Activated T-cell treated with anti-CD3 and anti-CD28 coated beads, Interleukin-2, amount 50 U/mL, for 72 hours (primary cell): ENCODE data around the gene MUSTN1. TPM values are rescaled to one million over a fixed set of nuclear protein-coding genes. Genes with fewer than 3 reads are reported as not detected.
A peak's percentile ranks its signal among the peaks of the same experiment; 100 is the strongest.

ENCODE experiments used
- ATAC-seq, 2 donors: fragments of 150-1000 bp; cut with Tn5 transposase; replicated peaks in 1 of 2; 2 replicates each; pipeline ENCODE4 v1.10.0; 2021; ENCODE audit warnings: moderate library complexity in 2 of 2, mild to moderate bottlenecking in 1 of 2
- DNase-seq, 2 donors: peaks; one replicate each; pipeline ENCODE4 v3.0.0; 2021 to 2022; ENCODE audit warnings: mixed read lengths in 1 of 2
- H3K27ac Mint-ChIP-seq: one replicate; pipeline ENCODE4 v1.8.0; 2022; ENCODE audit warnings: mild to moderate bottlenecking, moderate library complexity, mixed read lengths
- H3K27me3 Mint-ChIP-seq: one replicate; pipeline ENCODE4 v1.8.0; 2022; ENCODE audit warnings: low read depth, mixed read lengths
- H3K36me3 Mint-ChIP-seq, 2 donors: one replicate each; pipeline ENCODE4 v1.8.0; 2022; ENCODE audit warnings: mixed read lengths in 2 of 2, mild to moderate bottlenecking in 1 of 2; ENCODE audit not compliant: insufficient read depth in 2 of 2
- H3K4me1 Mint-ChIP-seq: one replicate; pipeline ENCODE4 v1.8.0; 2022; ENCODE audit warnings: low read depth, mixed read lengths
- H3K4me3 Mint-ChIP-seq, 2 donors: one replicate each; pipeline ENCODE4 v1.8.0; 2022; ENCODE audit warnings: mild to moderate bottlenecking in 2 of 2, mixed read lengths in 2 of 2, moderate library complexity in 2 of 2
- H3K9me3 Mint-ChIP-seq, 2 donors: one replicate each; pipeline ENCODE4 v1.8.0; 2022; ENCODE audit warnings: mixed read lengths in 2 of 2
- total RNA-seq, 2 donors: library from RNA; stranded (reverse); gene quantifications; one replicate each; pipeline ENCODE4 v1.2.3, GENCODE V29; 2022

Gene MUSTN1
- total RNA-seq, 2 donors from 2014 or later = 1.3 TPM

DNA sequence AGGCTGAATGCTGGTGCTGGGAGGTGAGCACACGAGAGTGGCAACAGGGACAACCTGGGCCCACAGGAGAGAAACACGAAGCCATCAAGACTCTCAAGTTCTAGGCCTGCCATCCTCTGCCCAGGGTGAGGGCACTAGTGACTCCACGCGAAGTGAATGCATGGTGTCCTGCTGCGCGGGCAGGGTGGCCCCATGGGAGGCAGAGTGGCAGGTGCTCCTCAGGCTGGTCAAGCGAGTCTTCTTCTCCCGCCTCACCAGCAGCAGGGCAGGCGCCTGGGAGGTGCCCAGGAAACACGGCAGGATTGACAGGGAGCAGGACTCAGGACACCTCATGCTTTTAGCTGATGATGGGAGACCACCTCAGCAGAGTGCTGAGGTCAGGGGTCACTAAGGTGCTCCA is 35.7 kb upstream of the MUSTN1 start:
- Mint-ChIP-seq H3K27ac (no peak overlapping the region), H3K4me1 (peaks cover 36% of the 10 kb centered on the region), H3K9me3 (peaks cover 3 to 4% of the 10 kb centered on the region in 2 donors), H3K27me3 (no peaks in the 10 kb centered on the region), H3K36me3 (peaks cover 3 to 9% of the 10 kb centered on the region in 2 donors), H3K4me3 (no peak overlapping the region)
- ATAC-seq = no peak
- no peak for DNase-seq

DNA sequence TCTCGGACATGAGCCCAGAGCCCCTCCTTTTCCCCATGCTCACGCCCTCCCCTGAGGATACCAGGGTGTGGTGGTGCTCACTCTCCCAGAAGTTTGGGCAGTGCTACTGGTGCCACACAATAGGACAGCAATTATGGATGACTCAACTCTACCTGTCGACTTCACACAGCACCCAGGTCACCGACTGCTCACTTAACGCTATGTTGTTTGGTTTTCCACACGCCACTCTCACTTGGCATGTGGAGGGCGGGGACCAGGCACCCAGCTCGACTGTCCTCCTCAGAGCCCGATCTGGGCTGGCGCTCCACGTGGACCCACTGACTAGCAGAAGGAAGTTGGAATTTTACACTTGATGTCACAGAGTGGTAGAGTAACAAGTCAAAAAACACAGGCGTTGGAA is 31.6 kb upstream of the MUSTN1 start:
- Mint-ChIP-seq H3K4me3 (no peak overlapping the region), H3K27ac (no peak overlapping the region), H3K27me3 (no peaks in the 10 kb centered on the region), H3K36me3 (peaks cover 7 to 17% of the 10 kb centered on the region in 2 donors), H3K9me3 (peaks cover 3 to 9% of the 10 kb centered on the region in 2 donors), H3K4me1 (peaks cover 7% of the 10 kb centered on the region)
- ATAC-seq (no peak), DNase-seq (no peak)

- no peak for ATAC-seq
- H3K9me3 Mint-ChIP-seq = peaks cover 3 to 9% of the 10 kb centered on the region in 2 donors
- peaks cover 7 to 17% of the 10 kb centered on the region in 2 donors for H3K36me3 Mint-ChIP-seq
- peaks cover 3% of the 10 kb centered on the region for H3K4me1 Mint-ChIP-seq
- no peak overlapping the region for H3K4me3 Mint-ChIP-seq
- no peak overlapping the region for H3K27ac Mint-ChIP-seq
- no peak for DNase-seq
- H3K27me3 Mint-ChIP-seq = no peaks in the 10 kb centered on the region
Measured at GRCh38 chr3:52865994-52866393, 31.2 kb upstream of the MUSTN1 start.

DNA sequence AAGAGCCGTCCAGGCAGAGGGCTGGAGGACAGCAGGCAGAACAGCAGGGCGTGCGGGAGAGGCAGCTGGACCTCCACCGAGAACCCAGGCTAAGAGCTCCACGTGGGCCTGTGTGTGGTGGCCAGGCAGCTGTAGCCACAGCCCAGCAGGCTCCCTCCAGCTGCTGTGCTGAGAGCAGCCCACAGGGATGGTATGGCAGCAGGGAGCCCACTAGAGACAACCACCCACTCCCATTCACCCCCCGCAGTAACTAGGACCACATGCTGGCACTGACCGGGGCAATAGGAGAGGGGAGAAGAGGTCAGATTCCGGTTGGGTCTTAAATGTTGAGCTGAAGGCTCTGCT is 25.6 kb upstream of the MUSTN1 start:
- Mint-ChIP-seq H3K9me3 (peaks cover 0 to 5% of the 10 kb centered on the region in 2 donors), H3K27me3 (no peaks in the 10 kb centered on the region), H3K4me3 (no peak overlapping the region), H3K4me1 (no peaks in the 10 kb centered on the region), H3K36me3 (peaks cover 3 to 11% of the 10 kb centered on the region in 2 donors), H3K27ac (no peak overlapping the region)
- DNase-seq = no peak
- ATAC-seq = no peak

DNA sequence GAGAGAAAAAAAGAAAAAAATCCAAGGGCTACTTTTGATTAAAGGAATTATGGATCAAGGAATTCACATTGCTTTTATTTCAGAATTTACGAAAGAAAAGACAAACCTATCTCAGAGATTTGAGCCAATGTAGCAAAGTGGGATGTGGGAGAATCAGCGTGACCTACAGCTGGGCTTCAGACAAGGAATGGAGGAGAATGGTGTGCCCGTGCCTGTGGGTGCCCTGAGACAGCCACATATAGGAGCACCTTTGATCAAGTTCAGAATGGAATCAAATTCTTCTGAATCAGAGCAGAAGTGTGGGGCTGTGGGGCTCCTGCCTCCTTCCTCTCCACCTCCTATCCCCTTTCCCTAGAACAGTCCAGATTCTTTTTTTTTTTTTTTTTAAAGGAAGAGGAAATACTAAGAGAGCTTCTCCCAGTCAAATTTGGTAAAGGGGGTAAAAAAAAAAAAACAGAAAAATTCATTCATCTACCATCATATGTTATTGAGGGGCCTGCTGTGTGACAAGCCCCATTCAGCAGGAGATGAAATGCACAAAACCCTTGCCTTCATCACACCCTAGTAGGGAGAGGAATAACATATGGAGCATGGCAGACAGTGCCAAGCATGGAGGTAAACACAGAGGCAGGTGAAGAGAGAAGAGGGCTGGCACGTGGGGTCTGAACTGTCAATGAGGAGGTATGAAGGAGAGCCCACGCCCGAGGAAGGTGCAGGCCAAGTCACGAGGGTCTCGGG is 25.0 kb upstream of the MUSTN1 start:
- Mint-ChIP-seq H3K4me1 (no peaks in the 10 kb centered on the region), H3K9me3 (peaks cover 0 to 2% of the 10 kb centered on the region in 2 donors), H3K27me3 (no peaks in the 10 kb centered on the region), H3K27ac (no peak overlapping the region), H3K36me3 (peaks cover 3 to 11% of the 10 kb centered on the region in 2 donors), H3K4me3 (no peak overlapping the region)
- DNase-seq (no peak), ATAC-seq (no peak)

GRCh38 chr3:52857864-52858263 is 23.0 kb upstream of the MUSTN1 start:
- ATAC-seq = no peak
- Mint-ChIP-seq H3K9me3 (peaks cover 0 to 2% of the 10 kb centered on the region in 2 donors), H3K4me1 (no peaks in the 10 kb centered on the region), H3K4me3 (no peak overlapping the region), H3K27me3 (no peaks in the 10 kb centered on the region), H3K27ac (no peak overlapping the region), H3K36me3 (peaks cover 1 to 8% of the 10 kb centered on the region in 2 donors)
- no peak for DNase-seq

GRCh38 chr3:52857133-52857532 is 22.3 kb upstream of the MUSTN1 start:
- H3K36me3 Mint-ChIP-seq = peaks cover 0 to 3% of the 10 kb centered on the region in 2 donors
- H3K4me1 Mint-ChIP-seq = no peaks in the 10 kb centered on the region
- no peak for DNase-seq
- no peak overlapping the region for H3K27ac Mint-ChIP-seq
- H3K4me3 Mint-ChIP-seq = no peak overlapping the region
- no peak for ATAC-seq
- no peaks in the 10 kb centered on the region for H3K9me3 Mint-ChIP-seq
- H3K27me3 Mint-ChIP-seq = no peaks in the 10 kb centered on the region

- H3K27ac Mint-ChIP-seq = no peak overlapping the region
- peaks cover 0 to 3% of the 10 kb centered on the region in 2 donors for H3K36me3 Mint-ChIP-seq
Measured at GRCh38 chr3:52856666-52857065, 21.8 kb upstream of the MUSTN1 start.

GRCh38 chr3:52854013-52854412 is 19.2 kb upstream of the MUSTN1 start:
- no peaks in the 10 kb centered on the region for H3K4me1 Mint-ChIP-seq
- H3K27ac Mint-ChIP-seq = no peak overlapping the region
- DNase-seq (no peak), ATAC-seq (no peak)
- no peaks in the 10 kb centered on the region for H3K27me3 Mint-ChIP-seq
- H3K36me3 Mint-ChIP-seq = no peaks in the 10 kb centered on the region
- no peak overlapping the region for H3K4me3 Mint-ChIP-seq
- no peaks in the 10 kb centered on the region for H3K9me3 Mint-ChIP-seq

More at GRCh38 chr3:52856666-52857065, 21.8 kb upstream of the MUSTN1 start:
- Mint-ChIP-seq H3K27me3 (no peaks in the 10 kb centered on the region), H3K4me3 (no peak overlapping the region), H3K9me3 (no peaks in the 10 kb centered on the region), H3K4me1 (no peaks in the 10 kb centered on the region)
- no peak for DNase-seq
- ATAC-seq = no peak

GRCh38 chr3:52852419-52852818 is 17.6 kb upstream of the MUSTN1 start:
- H3K4me3 Mint-ChIP-seq = no peak overlapping the region
- no peaks in the 10 kb centered on the region for H3K27me3 Mint-ChIP-seq
- no peaks in the 10 kb centered on the region for H3K9me3 Mint-ChIP-seq
- H3K4me1 Mint-ChIP-seq = no peaks in the 10 kb centered on the region
- DNase-seq (no peak), ATAC-seq (no peak)
- H3K27ac Mint-ChIP-seq = no peak overlapping the region
- H3K36me3 Mint-ChIP-seq = no peaks in the 10 kb centered on the region

GRCh38 chr3:52851348-52851747 is 16.5 kb upstream of the MUSTN1 start:
- no peaks in the 10 kb centered on the region for H3K27me3 Mint-ChIP-seq
- ATAC-seq = peak; percentile 68 to 78
- H3K27ac Mint-ChIP-seq = no peak overlapping the region
- no peaks in the 10 kb centered on the region for H3K9me3 Mint-ChIP-seq
- no peak overlapping the region for H3K4me3 Mint-ChIP-seq
- no peaks in the 10 kb centered on the region for H3K4me1 Mint-ChIP-seq
- H3K36me3 Mint-ChIP-seq = no peaks in the 10 kb centered on the region
- DNase-seq = peak; percentile 26 to 41

DNA sequence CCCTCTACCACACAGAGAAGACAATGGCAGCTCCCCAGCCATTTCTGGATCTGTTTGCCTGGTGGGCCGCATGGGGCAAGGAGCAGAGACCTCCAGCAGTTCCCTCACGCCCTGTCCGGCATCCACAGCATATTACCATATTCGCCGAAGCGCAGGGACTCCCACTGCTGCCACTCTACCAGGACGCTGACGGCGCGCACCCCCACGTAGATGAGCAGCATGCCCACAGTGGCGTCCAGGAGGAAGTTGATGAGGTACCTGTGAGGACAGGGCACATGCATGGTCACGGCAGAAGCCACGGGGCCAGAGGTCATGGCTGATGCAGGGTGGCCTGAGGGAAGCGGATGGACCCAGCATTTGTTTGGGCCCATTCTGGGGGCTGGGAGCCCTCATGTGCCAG is 14.8 kb upstream of the MUSTN1 start:
- no peak for DNase-seq
- no peaks in the 10 kb centered on the region for H3K9me3 Mint-ChIP-seq
- no peaks in the 10 kb centered on the region for H3K4me1 Mint-ChIP-seq
- no peak overlapping the region for H3K4me3 Mint-ChIP-seq
- H3K27me3 Mint-ChIP-seq = no peaks in the 10 kb centered on the region
- H3K27ac Mint-ChIP-seq = no peak overlapping the region
- no peak for ATAC-seq
- H3K36me3 Mint-ChIP-seq = no peaks in the 10 kb centered on the region

- no peak overlapping the region for H3K4me3 Mint-ChIP-seq
- H3K27ac Mint-ChIP-seq = no peak overlapping the region
Measured at GRCh38 chr3:52848617-52849016, 13.8 kb upstream of the MUSTN1 start.

GRCh38 chr3:52847726-52848125 is 12.9 kb upstream of the MUSTN1 start:
- Mint-ChIP-seq H3K4me1 (no peaks in the 10 kb centered on the region), H3K27ac (no peak overlapping the region), H3K4me3 (no peak overlapping the region), H3K27me3 (no peaks in the 10 kb centered on the region), H3K9me3 (no peaks in the 10 kb centered on the region), H3K36me3 (no peaks in the 10 kb centered on the region)
- ATAC-seq (no peak), DNase-seq (no peak)

More at GRCh38 chr3:52848617-52849016, 13.8 kb upstream of the MUSTN1 start:
- ATAC-seq = no peak
- Mint-ChIP-seq H3K27me3 (no peaks in the 10 kb centered on the region), H3K9me3 (no peaks in the 10 kb centered on the region), H3K4me1 (no peaks in the 10 kb centered on the region), H3K36me3 (no peaks in the 10 kb centered on the region)
- DNase-seq = no peak
